Measurements from ENCODE around the gene ALDOC.
A peak's percentile ranks its signal among the peaks of the same experiment; 100 is the strongest.
"Not testable (repeated sequence)": the region's sequence is repeated elsewhere in the genome, so short reads cannot be mapped to it uniquely, and the experiment has no call there.

Gene ALDOC

DNA sequence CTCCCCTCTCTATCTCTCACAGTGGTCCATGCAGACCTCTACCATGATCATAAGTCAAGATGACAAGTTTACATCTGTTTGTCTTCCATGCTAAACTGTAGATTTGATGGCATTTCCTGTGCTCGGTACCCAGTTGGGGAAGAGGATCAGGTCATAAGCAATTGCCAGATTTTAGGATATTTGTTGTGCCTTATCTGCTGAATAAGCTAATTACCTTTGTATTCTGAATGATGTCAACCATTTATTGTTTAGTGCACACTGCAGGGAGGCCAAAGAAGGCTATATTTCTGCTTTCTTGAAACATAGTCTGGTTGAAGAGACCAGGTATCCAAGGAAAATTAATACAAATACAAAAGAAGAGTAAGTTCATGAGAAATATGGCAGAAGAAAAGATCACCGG, 5.8 kb upstream of the ALDOC start:
- no peak for DNase-seq (ENCODE audit: low read depth, low spot score)

GRCh38 chr17:28580959-28581358, 4.3 kb upstream of the ALDOC start:
- DNase-seq (ENCODE audit: low read depth, low spot score), result no peak

DNA sequence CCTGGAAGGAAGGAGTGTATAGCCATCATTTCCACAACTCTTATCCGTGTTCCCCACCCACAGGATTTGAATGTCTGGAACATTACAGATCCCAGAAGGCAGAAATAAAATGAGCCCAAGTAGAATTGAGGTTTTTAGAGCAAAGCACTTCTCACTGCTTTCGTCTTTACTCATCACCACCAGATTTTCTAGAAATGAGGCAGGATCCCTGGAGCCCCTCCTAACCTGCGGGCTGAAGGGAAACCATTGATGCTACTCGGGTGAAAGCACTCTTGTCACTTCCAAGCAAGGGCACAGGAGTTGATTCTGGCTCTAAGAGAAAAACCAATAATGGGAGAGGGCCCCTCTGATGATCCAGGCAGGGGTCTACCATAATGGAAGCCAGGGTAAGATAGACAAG, 2.8 kb upstream of the ALDOC start:
- no peak for DNase-seq (ENCODE audit: low read depth, low spot score)

DNA sequence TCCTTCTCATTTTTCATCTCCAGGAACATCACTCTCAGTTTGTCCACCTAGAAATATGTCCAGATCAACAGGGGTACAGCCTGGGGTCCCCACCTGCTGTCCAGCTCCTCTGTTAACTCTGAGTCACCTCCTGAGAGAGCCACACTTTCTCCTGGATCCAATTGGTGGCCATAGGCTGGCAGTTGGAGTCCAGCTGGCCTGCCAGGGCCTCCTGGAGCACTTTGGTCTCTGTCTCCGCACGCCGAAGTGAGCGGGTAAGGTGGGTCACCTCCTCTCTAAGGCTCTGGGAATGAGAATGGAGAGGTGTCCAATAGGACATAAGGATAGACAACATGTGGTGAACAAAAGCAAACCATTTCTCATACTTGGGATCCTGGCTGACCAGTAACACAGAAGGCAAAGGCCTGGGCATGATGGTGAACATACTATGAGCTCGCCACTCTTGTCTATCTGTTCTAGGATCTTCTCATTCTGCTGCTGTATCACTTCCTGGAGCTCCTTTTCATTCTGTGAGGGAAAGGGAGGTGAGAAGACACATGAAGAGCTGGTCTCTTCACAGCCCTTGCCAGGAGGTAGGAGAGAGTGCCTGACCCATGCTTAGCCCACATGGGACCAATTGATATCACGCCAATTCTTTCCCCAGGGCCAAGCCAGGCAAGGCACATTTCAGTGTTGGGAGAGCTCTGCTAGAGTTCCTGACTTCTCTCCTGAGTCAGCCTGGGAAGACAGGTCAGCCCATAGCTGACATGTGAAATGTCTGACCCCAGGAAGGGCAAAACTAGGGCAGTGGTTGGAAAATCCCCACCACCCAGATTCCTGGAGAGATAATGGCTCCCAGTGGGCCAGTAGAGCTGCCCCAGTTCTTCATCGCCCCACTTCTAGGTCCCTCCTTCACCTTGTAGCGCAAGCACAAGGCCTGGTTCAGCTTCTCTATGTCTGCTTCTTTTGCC, 1.8 kb upstream of the ALDOC start:
- DNase-seq (ENCODE audit: low read depth, low spot score), result no peak

GRCh38 chr17:28577466-28577824, 750 bp upstream of the ALDOC start:
- DNase-seq (ENCODE audit: low read depth, low spot score), result no peak

- DNase-seq (ENCODE audit: low read depth, low spot score), result not testable (repeated sequence)
Measured at GRCh38 chr17:28576016-28576415, 679 bp downstream of the ALDOC start.

- DNase-seq (ENCODE audit: low read depth, low spot score), result no peak
Measured at GRCh38 chr17:28575126-28575795, 1.4 kb downstream of the ALDOC start.

- DNase-seq (ENCODE audit: low read depth, low spot score), result no peak
Measured at GRCh38 chr17:28574526-28574925, 2.2 kb downstream of the ALDOC start.

DNA sequence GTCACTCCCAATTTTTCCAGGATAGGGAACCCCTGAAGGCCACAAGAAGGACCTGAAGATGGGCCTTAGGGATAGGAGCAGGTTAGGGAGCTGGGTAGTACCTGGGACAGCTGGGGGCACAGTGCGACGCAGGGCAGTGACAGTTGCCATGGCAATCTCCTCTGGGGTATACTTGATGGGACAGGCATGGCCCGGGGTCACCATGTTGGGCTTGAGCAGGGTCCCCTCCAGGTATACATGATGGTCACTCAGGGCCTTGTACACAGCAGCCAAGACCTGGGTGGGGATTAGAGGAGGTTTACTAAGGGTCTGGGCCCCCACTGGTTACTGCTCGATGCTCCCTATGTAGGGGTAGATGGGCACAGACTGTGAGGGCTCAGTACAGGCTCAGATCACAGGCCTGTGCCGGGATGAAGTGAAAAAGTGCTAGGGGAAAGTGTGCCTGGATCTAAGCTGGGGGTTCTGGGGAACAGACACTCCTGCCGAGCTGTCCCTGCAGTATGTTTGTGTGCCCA, 2.7 kb downstream of the ALDOC start:
- DNase-seq (ENCODE audit: low read depth, low spot score), result no peak

DNA sequence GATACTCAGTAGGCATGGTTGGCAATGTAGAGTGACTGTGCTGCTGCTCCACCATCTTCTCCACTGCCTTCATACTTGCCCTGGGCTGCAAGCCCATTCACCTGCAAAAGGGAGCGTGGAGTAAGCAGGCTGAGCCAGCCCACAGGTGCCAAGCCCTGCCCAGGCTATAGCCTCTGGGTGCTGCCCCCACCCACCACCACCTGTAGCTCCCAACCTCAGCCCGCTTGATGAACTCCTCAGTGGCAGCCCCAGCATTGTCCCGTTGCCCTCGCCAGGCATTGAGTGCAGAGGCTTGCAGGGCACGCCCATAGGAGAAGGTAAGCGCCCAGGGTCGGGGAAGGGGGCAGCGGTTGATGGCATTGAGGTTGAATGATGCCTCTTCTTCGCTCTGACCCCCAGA, 3.2 kb downstream of the ALDOC start:
- DNase-seq (ENCODE audit: low read depth, low spot score), result no peak

DNA sequence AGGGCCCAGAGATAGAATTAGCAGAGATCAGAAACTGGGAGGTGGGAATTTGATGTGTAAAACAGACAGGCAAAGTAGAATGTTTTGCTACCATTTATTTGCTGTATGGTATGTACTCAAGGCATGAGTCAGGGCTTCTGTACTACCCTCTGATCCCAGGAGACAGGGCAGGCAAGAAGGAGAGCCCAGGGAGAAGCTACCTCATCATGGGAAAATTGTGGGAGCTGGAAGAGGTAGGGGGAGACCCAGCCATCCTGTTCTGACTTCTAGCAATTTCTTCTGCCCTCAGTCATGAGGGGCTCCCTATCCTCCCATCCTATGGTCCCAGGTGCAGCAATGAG, 3.7 kb downstream of the ALDOC start:
- no peak for DNase-seq (ENCODE audit: low read depth, low spot score)

- DNase-seq (ENCODE audit: low read depth, low spot score), result no peak
Measured at GRCh38 chr17:28572259-28573039, 4.2 kb downstream of the ALDOC start.

DNA sequence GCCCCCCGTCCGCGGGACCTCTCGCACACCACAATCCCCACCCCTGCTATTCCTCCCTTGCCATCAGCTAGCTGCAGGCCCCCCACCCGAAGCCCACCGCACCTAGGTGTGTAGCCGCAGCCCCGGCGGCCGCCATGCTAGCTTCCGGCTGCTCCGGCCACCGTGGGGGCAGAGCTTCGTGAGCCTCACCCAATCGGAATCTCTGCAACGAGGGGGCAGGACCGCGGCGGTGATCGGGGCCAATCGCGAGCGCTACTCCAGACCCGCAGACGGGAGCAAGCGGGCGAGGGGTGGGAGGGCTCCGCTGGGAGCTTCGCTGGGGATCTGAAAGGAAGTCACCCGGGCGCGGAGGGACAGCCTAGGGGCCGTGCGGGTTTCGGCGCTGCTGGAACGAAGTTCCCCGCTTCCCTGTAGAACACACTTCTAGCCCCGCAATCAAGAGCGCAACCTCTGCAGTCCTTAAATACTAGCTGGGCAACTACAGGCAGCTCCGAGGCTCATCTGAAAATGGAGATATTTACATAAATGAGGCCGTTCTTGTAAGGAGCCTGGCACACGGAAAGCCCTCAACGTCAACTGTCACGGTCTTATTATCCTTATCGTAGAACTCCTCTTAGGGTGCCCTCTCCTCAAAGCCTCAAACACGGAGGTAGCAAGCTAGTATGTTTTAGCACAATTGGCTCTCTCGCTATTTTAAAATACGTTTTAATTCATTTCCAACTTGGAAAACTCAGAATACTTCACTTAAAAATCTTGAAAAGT, 5.2 kb downstream of the ALDOC start, which contains the start of gene PIGS:
PIGS (minus strand) TSS at position 164 of the 762 bp plus-strand sequence; CDS start at position 136, 28 bp downstream.
- peak; percentile 85 for DNase-seq (ENCODE audit: low read depth, low spot score)

DNA sequence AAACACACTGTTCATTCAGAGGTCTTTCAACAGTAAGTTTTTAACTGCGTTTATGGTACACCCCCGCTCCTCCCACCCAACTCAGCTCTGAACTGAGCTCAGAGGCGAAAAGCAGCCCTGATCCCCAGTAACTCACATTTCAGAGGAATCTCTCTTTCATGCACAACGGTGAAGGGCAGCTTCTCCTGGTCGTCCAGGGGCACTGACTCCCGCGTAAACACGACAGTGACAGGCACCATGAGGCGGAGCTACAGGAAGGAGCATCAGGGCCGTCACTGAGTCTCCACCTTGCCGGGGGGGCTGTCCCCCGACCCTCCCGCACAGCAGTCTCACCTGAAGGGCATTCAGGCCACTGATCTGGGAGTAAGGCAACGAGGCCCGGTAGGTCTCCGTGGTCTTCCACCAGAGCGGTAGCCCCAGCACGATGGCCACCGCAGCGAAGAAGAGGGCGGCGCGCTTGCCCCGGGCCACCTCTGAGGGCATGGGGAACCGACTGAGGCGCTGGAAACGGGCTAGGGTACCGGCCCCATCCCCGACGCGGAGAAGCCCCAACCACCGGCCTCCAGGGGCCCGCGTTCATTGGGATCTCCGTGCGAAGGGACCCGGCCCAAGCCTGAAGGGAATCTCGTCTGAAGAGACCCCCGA, 5.9 kb downstream of the ALDOC start:
- DNase-seq (ENCODE audit: low read depth, low spot score), result no peak

DNA sequence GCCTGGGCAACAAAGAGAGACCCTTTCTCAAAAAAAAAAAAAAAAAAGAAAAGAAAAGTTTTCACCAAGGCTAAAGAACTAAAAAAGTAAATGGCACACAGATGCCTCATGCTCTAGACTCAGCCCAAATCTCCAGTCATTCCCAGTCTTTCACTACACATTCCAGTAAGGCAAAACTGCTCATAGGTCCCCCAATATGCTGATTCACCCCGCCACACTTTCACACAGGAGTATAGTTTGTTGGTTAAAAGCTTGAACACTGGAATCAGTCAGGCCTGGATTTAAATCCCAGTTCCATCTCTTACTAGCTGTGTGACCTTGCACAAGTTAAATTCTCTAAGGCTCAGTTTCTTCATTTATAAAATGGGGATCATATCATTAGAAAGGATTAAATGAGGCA, 7.2 kb downstream of the ALDOC start:
- DNase-seq (ENCODE audit: low read depth, low spot score), result no peak

DNA sequence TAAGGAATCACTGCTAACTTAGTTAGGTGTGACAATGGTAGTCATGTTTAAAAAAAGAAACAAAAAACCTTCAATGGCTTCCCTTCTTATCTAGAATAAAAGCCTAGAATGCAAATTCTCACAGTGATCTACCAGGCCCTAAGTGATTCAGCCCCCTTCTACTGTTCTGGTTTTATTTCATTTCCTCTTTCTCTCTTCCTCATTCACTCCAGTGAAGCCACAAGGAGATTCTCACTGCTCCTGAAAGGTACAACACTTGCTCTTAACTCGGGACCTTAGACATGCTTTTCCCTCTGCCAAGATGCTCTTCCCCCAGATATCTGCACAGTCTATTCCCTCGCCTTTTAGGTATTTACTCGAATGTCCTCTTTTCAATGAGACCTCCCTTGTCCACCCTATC, 9.1 kb downstream of the ALDOC start:
- DNase-seq (ENCODE audit: low read depth, low spot score), result no peak

DNA sequence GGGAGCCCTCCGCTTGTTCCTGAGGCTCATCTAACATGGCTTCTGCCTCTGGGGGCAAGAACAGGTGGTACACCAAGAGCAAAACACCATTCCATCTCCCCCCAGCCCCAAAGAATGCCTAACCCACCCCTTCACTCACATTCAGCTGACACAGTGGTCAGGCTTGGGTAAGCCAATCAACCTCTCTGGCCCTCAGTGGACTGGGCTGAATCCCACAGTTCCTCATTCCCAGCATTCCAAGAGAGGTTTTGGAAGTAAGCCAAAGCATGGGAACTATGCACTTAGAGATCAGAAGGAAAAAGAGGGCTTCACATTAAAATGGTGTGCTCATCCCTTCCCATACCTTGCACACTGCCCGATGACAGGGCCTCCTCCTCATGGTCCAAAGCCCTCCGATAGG, 13.2 kb downstream of the ALDOC start:
- no peak for DNase-seq (ENCODE audit: low read depth, low spot score)

GRCh38 chr17:28555022-28555421, 21.7 kb downstream of the ALDOC start:
- DNase-seq (ENCODE audit: low read depth, low spot score), result no peak

GRCh38 chr17:28554565-28554964, 22.1 kb downstream of the ALDOC start:
- no peak for DNase-seq (ENCODE audit: low read depth, low spot score)

- no peak for DNase-seq (ENCODE audit: low read depth, low spot score)
Measured at GRCh38 chr17:28553000-28553505, 23.6 kb downstream of the ALDOC start.
